Mesenchymal stem cell (in vitro differentiated cells and primary cell): ENCODE measurements around the gene FNDC11.

ENCODE experiments used
- DNase-seq: peaks from one replicate; pipeline ENCODE4 v3.0.0-alpha.2; 2013
- H2AFZ ChIP-seq: one replicate; pipeline ENCODE4 v1.6.1; 2013; ENCODE audit warnings: low read depth, mild to moderate bottlenecking, control low read depth, inconsistent platforms, low read length, moderate library complexity
- H2AK5ac ChIP-seq: 2 replicates; pipeline ENCODE4 v1.6.1; 2013; ENCODE audit warnings: low read length, moderate library complexity, mild to moderate bottlenecking, inconsistent platforms; ENCODE audit not compliant: severe bottlenecking
- H2BK120ac ChIP-seq: one replicate; pipeline ENCODE4 v1.6.1; 2013; ENCODE audit warnings: low read depth, mild to moderate bottlenecking, inconsistent platforms, low read length, moderate library complexity
- H2BK12ac ChIP-seq, 2 experiments: one replicate each; pipeline ENCODE4 v1.6.1; 2013; ENCODE audit warnings: inconsistent platforms in 2 of 2, low read length in 2 of 2, mild to moderate bottlenecking in 2 of 2, moderate library complexity in 2 of 2, control low read depth in 1 of 2
- H2BK15ac ChIP-seq: one replicate; pipeline ENCODE4 v1.6.1; 2013; ENCODE audit warnings: mild to moderate bottlenecking, low read depth, inconsistent platforms; ENCODE audit not compliant: poor library complexity, severe bottlenecking
- H2BK5ac ChIP-seq: 2 replicates; pipeline ENCODE4 v1.6.1; 2013; ENCODE audit warnings: low read depth, mild to moderate bottlenecking, low read length, control low read depth, inconsistent platforms; ENCODE audit not compliant: poor library complexity, severe bottlenecking
- H3K14ac ChIP-seq, 2 experiments: one replicate each; pipeline ENCODE4 v1.6.1; 2013; ENCODE audit warnings: inconsistent platforms in 2 of 2, low read length in 2 of 2, control low read depth in 1 of 2, mild to moderate bottlenecking in 1 of 2, moderate library complexity in 1 of 2
- H3K18ac ChIP-seq, 2 experiments: one replicate each; pipeline ENCODE4 v1.6.1; 2013; ENCODE audit warnings: inconsistent platforms in 2 of 2, low read length in 2 of 2, control low read depth in 1 of 2, low read depth in 1 of 2, mild to moderate bottlenecking in 1 of 2
- H3K23ac ChIP-seq, 2 experiments: one replicate each; pipeline ENCODE4 v1.6.1; 2013; ENCODE audit warnings: inconsistent platforms in 2 of 2, low read length in 2 of 2, mild to moderate bottlenecking in 2 of 2, moderate library complexity in 2 of 2, control low read depth in 1 of 2
- H3K27ac ChIP-seq: 2 replicates; pipeline ENCODE4 v1.5.1; 2013; ENCODE audit warnings: mild to moderate bottlenecking, moderate library complexity, low read length, control low read depth, inconsistent platforms; ENCODE audit not compliant: poor library complexity, severe bottlenecking
- H3K27me3 ChIP-seq, 2 experiments: 2 replicates each; pipeline versions ENCODE4 v1.6.1 to v1.7.0; 2013; ENCODE audit warnings: low read length in 2 of 2, mild to moderate bottlenecking in 2 of 2, moderate library complexity in 2 of 2, control low read depth in 1 of 2, inconsistent platforms in 1 of 2; ENCODE audit not compliant: control insufficient read depth in 1 of 2, insufficient read depth in 1 of 2
- H3K36me3 ChIP-seq, 2 experiments: 2 replicates each; pipeline versions ENCODE4 v1.6.1 to v1.7.0; 2013; ENCODE audit warnings: low read length in 2 of 2, control low read depth in 1 of 2, inconsistent platforms in 1 of 2, low read depth in 1 of 2, mild to moderate bottlenecking in 1 of 2; ENCODE audit not compliant: insufficient read depth in 2 of 2, control insufficient read depth in 1 of 2
- H3K4ac ChIP-seq, 2 experiments: one replicate each; pipeline ENCODE4 v1.6.1; 2013; ENCODE audit warnings: inconsistent platforms in 2 of 2, low read length in 2 of 2, mild to moderate bottlenecking in 2 of 2, moderate library complexity in 2 of 2, control low read depth in 1 of 2, low read depth in 1 of 2
- H3K4me1 ChIP-seq: 2 replicates; pipeline ENCODE4 v1.6.1; 2013; ENCODE audit warnings: low read depth, low read length, control low read depth; ENCODE audit not compliant: control insufficient read depth, insufficient read depth
- H3K4me2 ChIP-seq: 2 replicates; pipeline ENCODE4 v1.6.1; 2013; ENCODE audit warnings: low read length, mild to moderate bottlenecking, inconsistent platforms; ENCODE audit not compliant: poor library complexity, severe bottlenecking
- H3K4me3 ChIP-seq, 2 experiments: 2 replicates each; pipeline versions ENCODE4 v1.5.1 to v1.7.0; 2013; ENCODE audit warnings: low read length in 2 of 2, mild to moderate bottlenecking in 2 of 2, control low read depth in 1 of 2, low read depth in 1 of 2; ENCODE audit not compliant: insufficient read depth in 1 of 2
- H3K79me1 ChIP-seq: replicated peaks from 2 replicates; pipeline ENCODE4 v1.6.1; 2013; ENCODE audit warnings: mild to moderate bottlenecking, control low read depth, low read length, inconsistent platforms; ENCODE audit not compliant: poor library complexity, severe bottlenecking
- H3K9ac ChIP-seq: 2 replicates; pipeline ENCODE4 v1.7.0; 2013; ENCODE audit warnings: mild to moderate bottlenecking, low read length, moderate library complexity
- H3K9me3 ChIP-seq: 2 replicates; pipeline ENCODE4 v1.7.0; 2013; ENCODE audit warnings: mild to moderate bottlenecking, low read length; ENCODE audit not compliant: control insufficient read depth
- H4K8ac ChIP-seq: one replicate; pipeline ENCODE4 v1.6.1; 2013; ENCODE audit warnings: inconsistent platforms, mild to moderate bottlenecking, low read length, moderate library complexity
- H4K91ac ChIP-seq: one replicate; pipeline ENCODE4 v1.6.1; 2013; ENCODE audit warnings: mild to moderate bottlenecking, low read length, inconsistent platforms
- WGBS: methylation state at CpG from one replicate; pipeline ENCODE4 v1.1.7; 2013; ENCODE audit warnings: mixed read lengths; 5-methylcytosine and 5-hydroxymethylcytosine counted together

FNDC11 gene

DNA sequence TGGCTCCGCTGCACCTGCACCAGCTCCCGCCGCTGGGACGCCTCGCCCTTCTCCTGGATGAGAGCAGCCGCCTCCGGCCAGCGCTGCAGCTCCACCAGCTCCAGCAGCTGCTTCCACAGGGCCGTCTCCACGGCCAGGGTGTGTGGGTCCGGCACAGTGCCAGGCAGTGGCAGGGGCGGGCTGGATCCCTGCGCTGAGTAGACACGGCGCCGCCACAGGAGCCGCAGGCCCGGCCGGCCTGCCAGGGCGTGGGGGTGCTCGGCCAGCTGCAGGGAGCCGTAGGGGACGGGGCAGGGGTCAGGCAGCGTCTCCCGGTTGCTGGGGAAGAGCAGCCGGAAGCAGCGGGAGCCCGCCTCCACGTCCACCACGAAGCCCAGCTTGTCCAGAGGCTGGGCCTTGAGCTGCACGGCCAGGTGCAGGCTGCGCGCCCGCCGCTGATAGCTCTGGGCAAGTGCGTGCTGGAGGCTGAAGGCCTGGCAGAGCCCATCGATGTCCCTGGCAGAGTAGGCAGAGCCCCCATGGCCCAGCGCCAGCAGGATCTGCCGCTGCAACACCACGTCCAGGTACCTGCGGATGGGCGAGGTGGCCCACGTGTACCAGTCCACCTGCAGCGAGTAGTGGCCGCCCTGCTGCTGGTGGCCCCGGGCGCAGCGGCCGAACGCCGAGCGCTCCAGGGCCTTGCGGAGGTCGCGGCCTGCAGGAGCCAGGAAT is 9.4 kb downstream of the FNDC11 start:
- Histone ChIP-seq H3K14ac (no peak overlapping the region), H3K36me3 (peaks cover 54 to 92% of the 10 kb centered on the region in 2 experiments), H4K8ac (no peak overlapping the region), H3K27me3 (no peaks in the 10 kb centered on the region), H2BK5ac (no peak overlapping the region), H3K27ac (no peak overlapping the region), H3K4me3 (no peak overlapping the region), H2BK15ac (no peak overlapping the region), H3K79me1 (peaks cover 1% of the 10 kb centered on the region), H3K23ac (no peak overlapping the region), H3K9ac (no peak overlapping the region), H3K4ac (no peak overlapping the region), H4K91ac (no peak overlapping the region), H3K4me2 (no peak overlapping the region), H2AFZ (no peak overlapping the region), H2AK5ac (no peak overlapping the region), H2BK120ac (no peak overlapping the region), H2BK12ac (no peak overlapping the region), H3K4me1 (peaks cover 11% of the 10 kb centered on the region), H3K9me3 (no peaks in the 10 kb centered on the region), H3K18ac (no peak overlapping the region)
- no peak for DNase-seq
- 96% methylated on average over 55 of the region's 55 CpGs for WGBS

DNA sequence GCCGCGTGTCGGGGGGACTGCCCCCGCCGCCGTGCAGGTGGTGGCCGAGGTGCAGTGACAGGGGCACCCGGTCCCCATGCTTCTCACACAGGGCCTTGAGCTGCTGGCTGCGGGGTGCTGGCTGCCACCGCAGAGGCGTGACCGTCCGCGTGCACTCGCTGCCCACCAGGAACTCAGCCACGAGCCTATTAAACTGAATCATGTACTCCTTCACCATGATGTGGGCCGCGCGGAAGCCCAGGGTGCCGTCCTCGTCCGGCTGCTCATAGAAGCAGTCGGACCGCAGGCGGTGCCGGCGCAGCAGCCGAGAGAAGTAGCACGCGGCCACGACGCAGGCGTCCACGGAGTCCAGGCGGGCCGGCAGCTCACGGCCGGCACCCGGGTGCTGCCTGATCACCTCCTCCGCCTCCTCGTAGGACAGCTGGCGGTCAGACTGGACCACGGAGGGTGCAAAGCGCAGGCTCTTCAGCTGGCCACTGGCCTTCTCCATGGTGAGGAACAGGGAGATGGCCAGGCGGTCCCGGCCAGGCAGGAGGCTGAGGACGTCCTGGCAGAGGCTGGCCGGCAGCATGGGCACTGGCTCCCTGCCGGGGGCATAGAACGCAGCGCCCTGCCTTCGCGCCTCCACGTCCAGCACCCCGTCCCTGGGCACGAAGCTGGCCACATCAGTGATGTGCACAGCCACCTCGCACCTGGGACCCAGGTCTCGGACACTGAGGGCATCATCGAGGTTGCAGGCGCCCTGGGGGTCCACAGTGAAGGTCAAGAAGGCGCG is 10.3 kb downstream of the FNDC11 start:
- Histone ChIP-seq H2BK15ac (no peak overlapping the region), H3K9me3 (no peaks in the 10 kb centered on the region), H3K14ac (no peak overlapping the region), H3K23ac (no peak overlapping the region), H3K27me3 (no peaks in the 10 kb centered on the region), H2AK5ac (no peak overlapping the region), H3K4me1 (peaks cover 18% of the 10 kb centered on the region), H3K4ac (no peak overlapping the region), H2BK12ac (no peak overlapping the region), H4K8ac (no peak overlapping the region), H2BK5ac (no peak overlapping the region), H3K27ac (no peak overlapping the region), H3K4me3 (no peak overlapping the region), H4K91ac (no peak overlapping the region), H2AFZ (no peak overlapping the region), H2BK120ac (no peak overlapping the region), H3K18ac (no peak overlapping the region), H3K4me2 (no peak overlapping the region), H3K79me1 (peaks cover 1% of the 10 kb centered on the region), H3K9ac (no peak overlapping the region), H3K36me3 (peaks cover 47 to 95% of the 10 kb centered on the region in 2 experiments)
- WGBS: 96% methylated on average over 62 of the region's 62 CpGs
- no peak for DNase-seq

DNA sequence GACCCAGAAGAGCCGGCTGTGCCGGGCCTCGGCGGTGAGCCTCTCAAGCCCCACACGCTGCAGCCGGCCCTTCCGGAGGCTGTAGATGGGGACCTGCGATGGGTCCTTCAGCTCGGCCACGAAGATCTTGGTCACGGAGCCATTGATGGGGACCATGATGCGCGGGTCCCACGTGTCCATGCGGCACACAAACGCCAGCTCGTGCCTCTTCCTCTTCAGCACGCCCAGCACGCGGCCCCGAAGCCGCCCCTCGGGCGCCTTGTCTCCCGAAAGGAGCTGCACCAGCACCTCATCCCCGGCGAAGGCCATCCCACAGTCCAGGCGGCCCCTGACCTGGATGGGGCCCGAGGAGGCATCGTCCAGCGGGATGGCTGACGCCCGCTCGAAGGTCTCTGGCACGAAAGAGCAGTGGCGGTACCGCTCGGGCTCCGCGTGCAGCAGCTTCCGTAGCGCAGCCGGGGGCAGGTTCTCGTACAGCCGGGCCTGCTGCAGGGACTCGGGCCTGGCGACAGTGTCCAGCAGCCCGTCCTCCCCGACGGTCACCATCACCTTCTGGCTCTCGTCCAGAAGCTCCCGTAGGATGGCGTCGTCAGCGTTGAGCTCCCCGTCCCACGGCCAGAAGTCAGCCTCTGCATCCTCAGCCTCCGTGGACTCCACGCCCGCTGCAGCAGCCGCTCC is 11.2 kb downstream of the FNDC11 start:
- Histone ChIP-seq H3K4me1 (peaks cover 18% of the 10 kb centered on the region), H3K27me3 (no peaks in the 10 kb centered on the region), H2BK120ac (no peak overlapping the region), H3K14ac (no peak overlapping the region), H3K9me3 (no peaks in the 10 kb centered on the region), H3K4ac (no peak overlapping the region), H3K79me1 (peaks cover 1% of the 10 kb centered on the region), H4K8ac (no peak overlapping the region), H2BK15ac (no peak overlapping the region), H3K23ac (no peak overlapping the region), H3K4me2 (no peak overlapping the region), H3K9ac (no peak overlapping the region), H3K4me3 (no peak overlapping the region), H2AK5ac (no peak overlapping the region), H3K27ac (no peak overlapping the region), H3K36me3 (peaks cover 41 to 94% of the 10 kb centered on the region in 2 experiments), H4K91ac (peak overlapping the region; percentile 40), H2BK12ac (no peak overlapping the region), H2AFZ (no peak overlapping the region), H3K18ac (no peak overlapping the region), H2BK5ac (no peak overlapping the region)
- no peak for DNase-seq
- 97% methylated on average over 61 of the region's 61 CpGs for WGBS
